HG02759 (cell line): ENCODE measurements around the gene MEF2C.
"Not testable (repeated sequence)": the region's sequence is repeated elsewhere in the genome, so short reads cannot be mapped to it uniquely, and the experiment has no call there.

Experiments used
- ATAC-seq: cut with Tn5 transposase; IDR thresholded peaks from one replicate; pipeline ENCODE4 v1.9.1; 2021; ENCODE audit warnings: mild to moderate bottlenecking, moderate library complexity; ENCODE audit not compliant: unreplicated experiment

Gene MEF2C

GRCh38 chr5:88863523-88863922 is 19.5 kb downstream of the MEF2C start:
- ATAC-seq = no peak

DNA sequence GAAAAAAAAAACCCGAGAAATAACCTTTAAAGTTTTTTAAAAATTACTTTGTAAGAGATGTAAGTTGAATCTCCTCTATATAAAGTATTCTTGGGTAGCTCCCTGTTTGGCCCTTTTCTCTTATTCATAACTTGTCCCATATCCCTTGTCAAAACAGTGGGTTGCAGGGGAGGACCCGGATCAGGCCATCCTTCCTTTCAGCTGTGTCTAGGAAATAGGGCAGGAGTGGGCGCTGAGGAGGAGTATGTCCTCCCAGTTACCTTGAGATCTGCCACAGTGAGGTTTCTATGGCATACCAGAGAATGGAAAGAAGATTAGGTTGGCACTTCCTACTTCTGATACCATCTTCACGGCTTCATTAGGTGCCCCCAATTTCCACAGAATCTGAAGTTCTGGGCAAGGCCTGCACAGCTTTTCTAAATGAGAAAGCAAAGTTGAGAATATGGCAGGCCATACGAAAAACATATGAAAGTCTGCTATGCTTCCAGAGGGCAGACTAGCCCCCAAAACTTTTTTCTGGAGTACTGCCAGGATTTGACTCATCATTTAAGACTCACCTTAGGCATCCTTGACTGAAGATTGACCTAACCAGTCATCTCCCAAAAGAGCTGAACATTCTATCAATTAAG is 20.3 kb downstream of the MEF2C start:
- no peak for ATAC-seq

- ATAC-seq = no peak
Measured at GRCh38 chr5:88861231-88861630, 21.8 kb downstream of the MEF2C start.

DNA sequence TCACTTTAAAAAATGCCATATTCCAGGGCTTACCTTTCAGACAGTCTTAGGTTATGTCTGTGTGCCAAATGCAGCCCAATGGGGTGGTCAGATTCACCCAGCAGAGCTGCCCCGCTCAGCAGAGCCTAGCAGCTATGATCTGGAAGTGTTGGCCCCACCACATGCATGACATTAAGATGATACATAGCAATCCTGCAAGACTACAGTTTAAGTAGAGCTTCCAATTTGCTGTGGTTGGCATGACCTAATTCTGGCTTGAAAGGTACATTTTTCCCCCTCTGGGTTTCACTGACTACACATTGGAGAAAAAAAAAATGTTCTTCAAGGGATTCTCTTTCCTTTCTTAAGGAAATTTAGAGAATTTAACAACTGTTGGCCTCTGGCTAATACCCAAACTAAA is 22.5 kb downstream of the MEF2C start:
- ATAC-seq = no peak

GRCh38 chr5:88858392-88858791 is 24.6 kb downstream of the MEF2C start:
- ATAC-seq = no peak

GRCh38 chr5:88856381-88856780 is 26.6 kb downstream of the MEF2C start:
- ATAC-seq = not testable (repeated sequence)

DNA sequence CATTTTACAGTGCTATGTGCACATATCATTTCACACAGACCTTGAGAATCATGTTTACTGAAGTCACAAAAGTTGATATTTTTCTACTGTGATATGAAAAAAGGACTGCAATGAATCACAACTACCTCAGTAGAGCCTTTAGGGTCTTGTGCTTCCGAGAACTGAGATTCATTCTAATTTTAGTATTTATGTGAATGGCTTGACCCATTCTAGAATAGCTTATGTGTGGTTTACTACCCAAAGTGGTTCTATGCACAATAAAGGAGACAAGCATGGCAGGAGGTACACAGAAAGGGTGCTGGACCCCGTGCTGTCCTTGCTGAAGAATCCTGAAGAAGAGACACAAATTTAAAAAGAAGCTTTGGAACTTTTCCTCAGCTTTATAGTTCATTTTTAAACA is 28.2 kb downstream of the MEF2C start:
- ATAC-seq = no peak

DNA sequence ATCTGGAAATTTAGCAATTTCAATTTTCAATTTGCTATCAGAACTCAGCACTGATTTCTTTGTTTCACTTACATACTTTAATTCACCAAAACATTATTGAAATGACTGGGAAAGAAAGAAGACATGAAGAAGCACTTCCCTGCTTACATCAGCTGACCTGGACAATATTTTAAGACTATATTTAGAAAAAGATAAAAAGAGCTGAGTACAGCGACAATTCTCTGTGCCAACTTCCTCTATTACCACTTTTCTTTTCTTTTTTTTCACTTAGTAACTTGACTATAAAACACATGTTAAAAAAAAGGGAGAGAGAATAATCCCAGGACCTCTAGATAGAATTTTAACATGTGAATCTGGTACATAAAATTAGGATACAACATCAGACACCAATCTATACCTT is 35.6 kb downstream of the MEF2C start:
- ATAC-seq = no peak

- no peak for ATAC-seq
Measured at GRCh38 chr5:88846434-88846833, 36.5 kb downstream of the MEF2C start.

DNA sequence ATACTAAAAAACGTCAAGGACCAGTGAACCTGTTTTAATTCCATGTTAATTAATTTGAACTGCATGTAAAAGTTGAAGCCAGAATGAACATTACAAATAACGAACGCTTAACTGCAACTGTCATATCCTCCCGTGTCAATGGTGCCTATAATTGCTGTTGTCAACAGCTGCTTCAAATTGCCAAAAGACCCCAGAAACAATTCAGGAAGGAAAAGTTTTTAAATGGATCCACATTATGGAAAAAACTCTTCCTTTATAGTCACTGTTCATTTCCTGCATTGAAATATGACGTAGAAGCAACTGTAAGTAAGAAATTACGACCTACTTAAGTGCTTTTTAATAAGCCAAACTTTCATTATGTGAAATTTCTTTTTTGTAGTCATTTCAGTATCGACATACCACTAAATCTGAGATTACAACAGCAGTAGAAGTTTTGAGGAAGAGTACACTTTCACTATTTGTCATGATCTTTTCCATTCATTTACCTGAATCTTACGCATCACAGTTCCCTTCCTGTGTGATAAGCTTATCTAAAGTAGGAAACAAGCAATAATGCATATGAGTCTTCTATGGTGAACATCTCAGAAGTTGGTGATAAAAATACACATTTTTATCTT is 37.8 kb downstream of the MEF2C start:
- peak; percentile 91 for ATAC-seq

DNA sequence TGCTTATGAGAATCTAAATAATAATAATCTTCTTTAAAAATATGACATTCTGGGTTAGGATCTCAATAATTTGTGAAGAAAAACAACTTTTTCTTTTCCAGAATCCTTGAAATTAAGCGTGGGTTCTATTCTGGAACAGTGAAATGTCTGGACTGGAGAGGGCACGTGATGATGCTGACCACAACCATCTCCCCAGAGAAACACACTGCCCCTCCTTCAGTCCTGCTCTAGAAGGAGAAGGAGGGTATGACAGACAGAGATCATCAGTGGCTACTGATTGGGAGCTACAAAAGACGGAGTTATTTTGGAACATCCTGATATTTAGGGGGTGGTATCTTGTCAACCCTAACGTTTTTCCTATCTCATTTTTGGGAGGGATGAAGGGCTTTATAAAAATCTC is 40.2 kb downstream of the MEF2C start:
- ATAC-seq = no peak

DNA sequence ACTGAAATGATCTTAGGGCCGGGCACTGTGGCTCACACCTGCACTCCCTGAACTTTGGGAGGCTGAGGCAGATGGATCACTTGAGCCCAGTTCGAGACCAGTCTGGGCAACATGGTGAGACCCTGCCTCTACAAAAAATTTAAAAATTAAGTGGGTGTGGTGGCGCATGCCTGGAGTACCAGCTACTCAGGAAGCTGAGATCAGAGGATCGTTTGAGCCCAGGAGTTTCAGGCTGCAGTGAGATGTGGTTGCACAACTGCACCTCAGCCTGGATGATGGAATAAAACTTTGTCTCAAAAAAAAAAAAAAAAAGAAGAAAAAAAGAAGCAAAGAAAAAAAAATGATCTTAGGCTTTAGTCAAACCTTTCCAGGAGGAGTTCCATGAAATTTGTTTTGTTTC is 41.8 kb downstream of the MEF2C start:
- ATAC-seq = no peak

GRCh38 chr5:88840495-88840894 is 42.5 kb downstream of the MEF2C start:
- no peak for ATAC-seq

GRCh38 chr5:88839238-88839637 is 43.7 kb downstream of the MEF2C start:
- ATAC-seq = no peak

- no peak for ATAC-seq
Measured at GRCh38 chr5:88838500-88838899, 44.5 kb downstream of the MEF2C start.

DNA sequence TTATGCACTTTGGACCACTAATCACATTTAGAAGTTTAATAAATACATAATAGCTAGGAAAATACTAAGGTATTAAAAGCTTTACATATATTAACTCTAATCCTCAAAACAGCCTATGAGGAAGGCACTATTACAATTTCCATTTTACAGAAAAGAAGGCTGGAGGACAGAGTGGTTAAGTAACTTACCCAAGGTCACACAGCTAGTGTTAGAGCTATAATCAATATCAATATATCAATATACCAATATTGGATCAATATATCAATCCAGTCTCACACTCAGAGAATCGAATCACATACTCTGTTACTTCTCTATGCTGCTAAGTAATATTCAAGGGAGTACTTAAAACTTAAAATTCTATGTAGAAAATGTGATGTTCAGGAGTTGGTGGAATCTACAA is 45.2 kb downstream of the MEF2C start:
- ATAC-seq = no peak

DNA sequence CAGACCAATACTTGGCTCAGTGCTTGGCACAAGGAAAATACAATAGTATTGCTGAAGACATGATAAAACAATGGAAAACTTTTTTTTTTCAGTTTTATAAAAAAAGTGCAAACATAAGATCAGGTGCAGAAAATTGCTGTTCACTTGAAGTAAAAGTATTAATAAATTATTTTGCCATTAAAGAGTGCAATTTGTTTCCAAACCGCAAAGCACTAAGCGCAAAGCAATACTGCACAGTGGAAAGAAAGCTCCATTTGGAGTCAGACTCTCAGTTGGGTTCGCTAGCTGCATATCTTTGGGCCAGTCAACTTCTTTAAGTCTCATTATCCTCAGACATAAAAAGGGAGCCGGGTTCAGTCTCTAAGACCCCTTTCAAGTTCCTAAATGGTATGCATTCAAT is 45.8 kb downstream of the MEF2C start:
- ATAC-seq = no peak

DNA sequence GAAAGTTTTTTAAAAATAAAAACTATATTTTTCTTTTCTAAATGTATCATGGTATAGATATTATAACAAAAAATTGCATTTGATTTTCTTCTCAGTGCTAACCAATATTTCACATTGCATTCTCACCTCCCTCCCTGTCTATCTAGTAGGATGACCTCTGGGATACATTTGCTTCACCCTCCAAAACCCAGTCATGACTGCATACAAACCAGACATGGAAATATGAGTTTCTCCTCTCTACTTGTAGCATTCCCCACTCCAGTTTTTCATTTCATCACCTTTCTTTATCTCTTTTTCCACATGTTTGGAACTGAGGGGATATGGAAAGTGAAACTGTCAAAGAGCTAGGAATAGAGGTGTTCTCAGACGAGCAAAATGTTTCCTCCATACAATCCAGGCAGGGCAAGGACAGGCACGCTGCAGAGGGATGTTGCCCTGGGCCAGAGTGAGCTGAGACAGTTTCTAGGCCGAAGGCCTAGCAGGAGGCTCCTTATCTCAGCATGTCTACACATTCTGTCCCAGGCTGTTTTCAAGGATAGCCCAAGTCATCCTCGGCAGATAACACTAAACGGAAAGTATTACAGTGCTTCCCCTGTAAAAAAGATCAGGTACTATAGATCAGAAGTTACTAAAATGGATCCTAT is 46.7 kb downstream of the MEF2C start:
- no peak for ATAC-seq

GRCh38 chr5:88834499-88834898 is 48.5 kb downstream of the MEF2C start:
- no peak for ATAC-seq

DNA sequence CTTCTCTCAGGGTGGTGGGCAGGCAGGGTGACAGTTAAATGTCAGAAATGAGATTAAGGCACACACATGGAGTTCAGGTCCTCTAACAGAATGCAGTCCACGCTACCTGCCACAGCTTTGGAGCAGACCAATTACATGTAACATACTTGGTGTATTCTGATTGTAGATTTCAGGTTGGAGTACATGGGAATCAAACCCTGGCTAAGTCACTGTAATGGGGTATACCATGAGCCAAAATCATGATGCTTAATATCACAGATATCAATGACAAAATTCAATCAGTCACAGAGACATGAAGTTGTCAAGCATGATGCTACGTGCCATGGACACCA is 48.9 kb downstream of the MEF2C start:
- ATAC-seq = no peak

DNA sequence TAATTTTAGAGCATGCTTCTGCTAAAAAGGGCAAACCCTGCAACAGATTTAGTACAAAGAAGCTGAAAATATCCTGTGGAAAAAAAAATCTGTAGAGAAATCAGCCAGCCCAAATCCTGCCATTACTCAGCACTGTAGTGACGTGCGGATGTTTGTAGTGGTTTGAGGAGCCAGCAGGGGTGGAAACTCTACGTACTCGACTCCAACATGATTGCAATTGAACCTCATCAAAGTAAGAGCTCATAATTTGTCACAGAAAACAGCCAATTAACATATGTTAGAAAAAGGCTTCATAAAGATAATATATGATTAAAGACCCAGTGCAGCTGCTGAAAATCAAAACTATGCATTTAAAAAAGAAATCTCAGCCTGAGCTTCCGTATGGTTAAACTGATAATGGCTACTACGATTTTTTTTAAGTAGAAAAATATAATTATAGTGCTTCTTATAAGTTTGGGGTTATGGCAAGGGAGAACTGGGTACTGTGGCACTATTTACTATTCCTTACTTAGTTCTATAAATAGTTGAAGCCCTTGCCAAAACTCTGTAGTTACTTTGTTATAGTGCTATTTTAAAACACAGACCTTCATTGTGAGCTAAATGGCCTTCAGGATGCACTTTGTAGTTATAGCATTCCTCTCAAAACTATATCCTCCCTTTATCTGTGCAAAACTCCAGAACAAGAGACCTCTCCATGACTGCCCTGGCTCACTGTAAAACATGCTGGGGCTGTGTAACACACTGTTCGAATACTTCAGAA is 49.4 kb downstream of the MEF2C start:
- ATAC-seq = peak; percentile 54

DNA sequence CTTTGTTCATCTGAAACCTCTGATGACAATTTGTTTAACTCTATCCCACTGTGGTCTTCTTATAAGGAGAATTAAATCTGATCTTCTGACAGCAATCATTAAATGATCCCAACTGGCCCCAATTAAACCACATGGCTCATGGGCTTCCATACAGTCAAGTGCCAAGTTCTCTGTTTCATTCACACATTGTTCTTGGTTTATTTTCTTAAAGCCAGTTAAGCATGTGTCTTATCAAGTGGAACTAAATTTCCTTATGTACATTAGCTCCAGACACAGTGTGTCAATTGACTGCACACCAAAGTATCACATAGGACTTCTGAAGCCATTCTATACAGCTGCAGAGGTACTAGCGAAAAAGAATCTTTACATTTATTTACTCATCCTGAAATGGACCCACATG is 51.2 kb downstream of the MEF2C start:
- ATAC-seq = no peak
